ENCODE results near the gene MASP1. TPM values are rescaled to one million over a fixed set of nuclear protein-coding genes. Genes with fewer than 3 reads are reported as not detected.
A peak's percentile ranks its signal among the peaks of the same experiment; 100 is the strongest.
"Not testable (repeated sequence)": the region's sequence is repeated elsewhere in the genome, so short reads cannot be mapped to it uniquely, and the experiment has no call there.

Gene MASP1
- total RNA-seq, 1 donor from 2014 or later: 144 TPM

- ATAC-seq (ENCODE audit: poor library complexity): peak; percentile 39
- no peak for DNase-seq
- intact Hi-C loops (cut with DNase I): no loop called here
Measured at GRCh38 chr3:187207624-187208023, 83.9 kb downstream of the MASP1 start.

GRCh38 chr3:187207062-187207461, 84.5 kb downstream of the MASP1 start:
- ATAC-seq (ENCODE audit: poor library complexity) (no peak), DNase-seq (no peak)
- intact Hi-C loops (cut with DNase I): no loop called here

GRCh38 chr3:187205683-187206082, 85.9 kb downstream of the MASP1 start:
- ATAC-seq (ENCODE audit: poor library complexity) (no peak), DNase-seq (no peak)
- intact Hi-C loops (cut with DNase I): no loop called here

GRCh38 chr3:187199463-187200050, 92.0 kb downstream of the MASP1 start:
- DNase-seq; ATAC-seq (ENCODE audit: poor library complexity); intact Hi-C loops (cut with DNase I): not testable (repeated sequence)

GRCh38 chr3:187198490-187198889, 93.0 kb downstream of the MASP1 start:
- no peak for DNase-seq
- intact Hi-C loops (cut with DNase I): no loop called here
- no peak for ATAC-seq (ENCODE audit: poor library complexity)

GRCh38 chr3:187197335-187197649, 94.2 kb downstream of the MASP1 start, which contains the start of gene RTP1:
TSS of gene RTP1 (plus strand) at chr3:187197486. CDS start at chr3:187197516, 30 bp downstream.
- ATAC-seq (ENCODE audit: poor library complexity) (no peak), DNase-seq (no peak)
- intact Hi-C loops (cut with DNase I): no loop called here

- no peak for DNase-seq
Measured at GRCh38 chr3:187196573-187197334, 94.8 kb downstream of the MASP1 start.

GRCh38 chr3:187193181-187193580, 98.4 kb downstream of the MASP1 start:
- intact Hi-C loops (cut with DNase I): no loop called here
- ATAC-seq (ENCODE audit: poor library complexity) (no peak), DNase-seq (no peak)

More at GRCh38 chr3:187196573-187197334, 94.8 kb downstream of the MASP1 start:
- intact Hi-C loops (cut with DNase I): no loop called here
- ATAC-seq (ENCODE audit: poor library complexity): no peak

- DNase-seq (no peak), ATAC-seq (ENCODE audit: poor library complexity) (no peak)
- intact Hi-C loops (cut with DNase I): no loop called here
Measured at GRCh38 chr3:187191271-187191670, 100.3 kb downstream of the MASP1 start.

- intact Hi-C loops (cut with DNase I): no loop called here
- ATAC-seq (ENCODE audit: poor library complexity): no peak
- DNase-seq: no peak
Measured at GRCh38 chr3:187188931-187189330, 102.6 kb downstream of the MASP1 start.

GRCh38 chr3:187186801-187187421, 104.6 kb downstream of the MASP1 start:
- intact Hi-C loops (cut with DNase I): no loop called here
- peak; percentile 62 for DNase-seq
- peak; percentile 93 for ATAC-seq (ENCODE audit: poor library complexity)

- no peak for DNase-seq
- peak; percentile 42 for ATAC-seq (ENCODE audit: poor library complexity)
- intact Hi-C loops (cut with DNase I): no loop called here
Measured at GRCh38 chr3:187186375-187186774, 105.2 kb downstream of the MASP1 start.

GRCh38 chr3:187185759-187186158, 105.8 kb downstream of the MASP1 start:
- intact Hi-C loops (cut with DNase I): no loop called here
- DNase-seq: no peak
- ATAC-seq (ENCODE audit: poor library complexity): no peak

Other genes starting within 250 kb of the MASP1 start
- gene RPL39L, start 152.2 kb downstream of the MASP1 start, total RNA-seq: 3.1 TPM
- gene RTP1, start 94.3 kb downstream of the MASP1 start, total RNA-seq: not detected
- 0.70 TPM for gene RTP4, start 76.6 kb upstream of the MASP1 start, total RNA-seq

Measured in Right ventricle myocardium superior (tissue), 1 donor.